Pancreas (tissue), 10 donors: ENCODE results near the gene ISG15. TPM values are rescaled to one million over a fixed set of nuclear protein-coding genes. Genes with fewer than 3 reads are reported as not detected.

Experiments used
- ATAC-seq, 4 donors: fragments of 200-7000 bp; cut with Tn5 transposase; one replicate each; pipeline versions ENCODE4 v1.8.0 to v1.9.1; 2020; ENCODE audit warnings: mild to moderate bottlenecking in 4 of 4, moderate library complexity in 4 of 4
- DNase-seq, 6 donors: peaks; one replicate each; pipeline ENCODE4 v3.0.0-alpha.2; 2020
- FAIRE-seq: peaks from 2 replicates; lab custom pipeline; 2012; peaks lifted over from hg19 to GRCh38; lab: Jason Lieb, UNC
- H3K27ac ChIP-seq, 4 donors: fragments of 200-600 bp; sonication (generic); 1 replicate in 3 of 4; 2 replicates in 1 of 4; pipeline versions ENCODE4 v1.5.0 to v1.8.0; 2020
- H3K27me3 ChIP-seq, 4 donors: fragments of 200-600 bp; one replicate each; pipeline ENCODE4 v1.8.0; 2021
- H3K36me3 ChIP-seq, 3 donors: fragments of 200-600 bp; sonication (generic) in 1 of 3; one replicate each; pipeline versions ENCODE4 v1.5.0 to v1.8.0; 2020 to 2021
- H3K4me1 ChIP-seq, 3 donors: fragments of 200-600 bp; one replicate each; pipeline ENCODE4 v1.8.0; 2021
- H3K4me3 ChIP-seq, 4 donors: fragments of 200-600 bp; sonication (generic) in 2 of 4; one replicate each; pipeline versions ENCODE4 v1.5.0 to v1.8.0; 2020 to 2021
- H3K9me3 ChIP-seq, 4 donors: fragments of 200-600 bp; one replicate each; pipeline ENCODE4 v1.8.0; 2021
- WGBS, 2 donors: extraction: QIAGEN DNeasy Blood & Tissue Kit; methylation state at CpG; one replicate each; pipeline ENCODE4 v1.1.7; 2013; 5-methylcytosine and 5-hydroxymethylcytosine counted together
- intact Hi-C, 3 donors: fragments of 100-400 bp; cut with DNase I; formaldehyde crosslinking; loops; one replicate each; pipeline versions ENCODE4 v1.11.1 to v1.14.2; 2022
- polyA plus RNA-seq, 2 donors: library from polyadenylated mRNA; stranded (reverse); fragments of 200-250 nt; gene quantifications; one replicate each; pipeline ENCODE4 v1.2.3, GENCODE V29; 2013
- total RNA-seq, 6 donors: library from RNA; stranded (reverse); fragmentation: NEBNext Ultra II Directional in 4 of 6; extraction: Animal tissue kit (Norgen Biotek cat#: 25700) in 4 of 6; gene quantifications; one replicate each; pipeline versions ENCODE4 v1.2.1 to v1.2.4, GENCODE V29; 2021 to 2023
- TF ChIP-seq, protein P1 (sequence below), 4 donors: fragments of 200-600 bp; sonication (generic) in 3 of 4; IDR thresholded peaks; one replicate each; pipeline versions ENCODE4 v1.5.0 to v1.8.0; 2021; ENCODE audit warnings: antibody characterized with exemption in 4 of 4
- donor health status: healthy with polysubstance abuse.
- donor health status: DM: no; HTN: no; CAD: no; lungs with moderate emphysema.
- donor health status: DM: no; HTN: no; CAD: no.
- donor health status: control.
- donor health status: control.
- donor health status: Bipolar disorder and iron deficiency.
- donor health status: DM: yes; HTN: yes; CAD: no.
- donor health status: DM: no; HTN: no; CAD: no.
- donor health status: DM: no; HTN: no; CAD: no.
- donor health status: DM: yes; HTN: yes; CAD: no.

ISG15 gene
- total and polyA plus RNA-seq, 8 donors: 4.3 to 45.0 (median 9.2) TPM

DNA sequence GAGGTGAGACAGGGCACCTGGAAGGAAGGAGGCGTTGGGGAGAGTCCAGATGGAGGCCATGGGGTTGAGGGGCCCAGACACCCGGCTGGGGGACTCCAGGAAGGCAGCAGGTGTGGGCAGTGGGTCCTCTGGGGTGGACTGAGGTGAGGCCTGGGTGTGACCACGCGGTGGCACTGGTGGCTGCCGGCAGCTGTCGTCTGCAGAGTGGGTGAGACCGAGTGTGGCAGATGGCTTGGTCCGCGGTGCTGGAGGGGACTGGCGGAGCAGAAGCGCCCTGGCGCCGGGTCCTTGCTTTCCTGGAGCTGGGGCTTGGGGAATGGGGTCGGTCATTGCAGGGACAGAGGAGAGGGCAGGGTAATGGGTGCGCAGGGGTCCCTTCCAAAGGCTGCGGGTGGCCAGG, 19.1 kb downstream of the ISG15 start:
- intact Hi-C loops: loop anchor here in 1 of 3 donors (10.0 kb wide), 2 partner anchors 82 to 262 kb away; partner anchors contain the start of gene C1orf159
- WGBS, 2 donors: 19 to 23% methylated on average over 16 of the region's 16 CpGs
- no peaks in the 10 kb centered on the region for H3K27me3 ChIP-seq
- ATAC-seq (peak; percentile 58 to 84 (median 76)), DNase-seq (peak in 2 of 6 donors; percentile 60 to 70), FAIRE-seq (no peak)
- no peaks in the 10 kb centered on the region for H3K36me3 ChIP-seq
- TF ChIP-seq, protein P1, sequence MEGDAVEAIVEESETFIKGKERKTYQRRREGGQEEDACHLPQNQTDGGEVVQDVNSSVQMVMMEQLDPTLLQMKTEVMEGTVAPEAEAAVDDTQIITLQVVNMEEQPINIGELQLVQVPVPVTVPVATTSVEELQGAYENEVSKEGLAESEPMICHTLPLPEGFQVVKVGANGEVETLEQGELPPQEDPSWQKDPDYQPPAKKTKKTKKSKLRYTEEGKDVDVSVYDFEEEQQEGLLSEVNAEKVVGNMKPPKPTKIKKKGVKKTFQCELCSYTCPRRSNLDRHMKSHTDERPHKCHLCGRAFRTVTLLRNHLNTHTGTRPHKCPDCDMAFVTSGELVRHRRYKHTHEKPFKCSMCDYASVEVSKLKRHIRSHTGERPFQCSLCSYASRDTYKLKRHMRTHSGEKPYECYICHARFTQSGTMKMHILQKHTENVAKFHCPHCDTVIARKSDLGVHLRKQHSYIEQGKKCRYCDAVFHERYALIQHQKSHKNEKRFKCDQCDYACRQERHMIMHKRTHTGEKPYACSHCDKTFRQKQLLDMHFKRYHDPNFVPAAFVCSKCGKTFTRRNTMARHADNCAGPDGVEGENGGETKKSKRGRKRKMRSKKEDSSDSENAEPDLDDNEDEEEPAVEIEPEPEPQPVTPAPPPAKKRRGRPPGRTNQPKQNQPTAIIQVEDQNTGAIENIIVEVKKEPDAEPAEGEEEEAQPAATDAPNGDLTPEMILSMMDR (IDR thresholded peaks at IDR 0.05): no peak
- H3K4me3 ChIP-seq: peak overlapping the region in 2 of 4 donors; percentile 42 to 49
- H3K9me3 ChIP-seq: no peaks in the 10 kb centered on the region
- H3K27ac ChIP-seq: no peak overlapping the region
- H3K4me1 ChIP-seq: peaks cover 0 to 4% (median 0%) of the 10 kb centered on the region in 3 donors

DNA sequence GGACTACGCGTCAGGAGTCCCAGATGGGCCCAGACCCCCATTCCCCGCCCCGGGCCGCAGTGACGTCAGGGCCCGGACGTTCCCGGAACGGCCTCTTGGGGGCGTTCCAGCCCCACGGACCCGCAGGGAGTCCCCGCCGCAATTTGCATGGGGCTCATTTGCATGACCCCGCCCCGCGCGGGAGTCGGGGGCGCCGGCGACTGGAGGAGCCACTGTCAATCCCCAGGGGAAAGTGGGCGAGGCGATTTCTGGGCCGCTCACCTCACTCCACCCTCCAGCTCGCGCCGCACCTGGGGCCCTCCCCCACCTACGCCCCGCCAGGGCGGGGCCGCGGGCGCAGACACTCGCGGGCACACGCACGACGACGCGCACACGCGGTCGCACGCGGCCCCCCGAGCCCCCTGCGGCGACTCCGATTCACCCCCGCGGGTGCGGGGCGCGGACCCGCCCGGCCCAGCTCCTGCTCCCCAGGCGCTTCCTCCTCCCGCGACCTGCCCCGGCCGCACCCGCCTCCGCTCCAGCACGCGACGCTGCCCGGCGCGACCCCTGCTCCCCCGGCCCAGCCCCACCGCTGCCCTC, 19.8 kb downstream of the ISG15 start:
- Histone ChIP-seq H3K9me3 (no peaks in the 10 kb centered on the region), H3K27me3 (no peaks in the 10 kb centered on the region), H3K36me3 (no peaks in the 10 kb centered on the region), H3K4me3 (peak overlapping the region in 3 of 4 donors; percentile 11 to 49 (median 42)), H3K4me1 (peaks cover 0 to 4% (median 0%) of the 10 kb centered on the region in 3 donors), H3K27ac (no peak overlapping the region)
- ATAC-seq (peak; percentile 89 to 96 (median 91)), FAIRE-seq (no peak), DNase-seq (peak; percentile 88 to 94 (median 92))
- 6 to 8% methylated on average over 34 to 73 of the region's 73 CpGs for WGBS, 2 donors
- intact Hi-C loops: loop anchor here in 1 of 3 donors (10.0 kb wide), 2 partner anchors 82 to 262 kb away; partner anchors contain the start of gene C1orf159
- TF ChIP-seq, protein P1 (IDR thresholded peaks at IDR 0.05): peak; percentile 58 to 77 (median 67)

DNA sequence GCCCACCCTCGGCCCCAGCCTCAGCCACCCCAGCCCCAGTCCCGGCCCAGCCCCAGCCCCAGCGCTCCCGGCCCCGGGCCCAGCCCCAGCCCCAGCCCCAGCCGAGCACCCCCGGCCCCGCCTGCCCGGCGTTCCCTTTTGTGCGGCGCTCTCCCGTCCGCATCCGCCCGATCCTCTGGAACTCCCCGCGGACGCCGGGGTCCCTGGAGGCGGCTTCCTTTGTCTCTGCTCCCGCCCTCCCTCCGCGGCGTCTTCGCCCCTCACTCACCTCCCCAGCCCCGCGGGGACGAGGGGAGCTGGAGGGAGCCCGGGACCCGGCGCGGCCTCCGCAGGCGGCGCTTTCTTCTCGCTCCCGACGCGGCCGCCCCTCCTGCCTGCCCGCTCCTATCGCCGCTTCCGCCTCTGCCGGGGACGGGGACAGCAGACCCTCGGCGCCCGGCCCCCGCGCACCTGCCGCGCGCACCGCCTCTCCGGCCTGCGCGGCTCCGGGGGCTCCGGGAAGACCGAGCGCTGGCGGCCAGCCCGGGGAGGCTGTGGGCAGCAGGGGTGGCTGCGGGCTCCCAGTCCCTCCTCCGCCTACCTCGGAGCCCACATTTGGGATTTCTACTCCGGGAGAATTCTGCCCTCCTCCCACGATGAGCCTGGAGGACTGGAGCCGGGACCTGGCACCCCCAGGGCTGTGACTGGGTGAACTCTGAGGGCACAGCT, 20.6 kb downstream of the ISG15 start:
- no peaks in the 10 kb centered on the region for H3K9me3 ChIP-seq
- H3K36me3 ChIP-seq: no peaks in the 10 kb centered on the region
- H3K4me1 ChIP-seq: peaks cover 0 to 4% (median 0%) of the 10 kb centered on the region in 3 donors
- WGBS, 2 donors: 29 to 39% methylated on average over 44 to 71 of the region's 71 CpGs
- no peak overlapping the region for H3K27ac ChIP-seq
- no peak for FAIRE-seq
- no peak for DNase-seq
- peak overlapping the region in 3 of 4 donors; percentile 10 to 49 (median 42) for H3K4me3 ChIP-seq
- ATAC-seq: no peak
- H3K27me3 ChIP-seq: no peaks in the 10 kb centered on the region
- intact Hi-C loops: loop anchor here in 1 of 3 donors (10.0 kb wide), 2 partner anchors 81 to 261 kb away; partner anchors contain the start of gene C1orf159
- TF ChIP-seq, protein P1 (IDR thresholded peaks at IDR 0.05): no peak

DNA sequence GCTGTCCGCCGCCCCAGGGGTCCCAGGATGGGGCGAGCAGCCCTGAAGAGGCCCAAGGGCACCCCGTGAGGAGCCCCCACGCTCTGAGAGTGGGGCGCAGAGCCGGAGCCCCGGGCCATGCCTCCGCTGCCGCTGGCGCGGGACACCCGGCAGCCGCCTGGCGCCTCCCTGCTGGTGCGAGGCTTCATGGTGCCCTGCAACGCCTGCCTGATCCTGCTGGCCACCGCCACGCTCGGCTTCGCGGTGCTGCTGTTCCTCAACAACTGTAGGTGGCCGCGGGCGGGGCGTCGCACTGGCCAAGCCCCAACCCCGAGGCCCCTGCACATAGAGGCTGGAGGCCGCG, 21.1 kb downstream of the ISG15 start:
- FAIRE-seq: no peak
- Histone ChIP-seq H3K36me3 (no peaks in the 10 kb centered on the region), H3K9me3 (no peaks in the 10 kb centered on the region), H3K4me3 (peak overlapping the region in 1 of 4 donors; percentile 49), H3K27me3 (no peaks in the 10 kb centered on the region), H3K4me1 (peaks cover 0 to 4% (median 0%) of the 10 kb centered on the region in 3 donors), H3K27ac (no peak overlapping the region)
- 83 to 88% methylated on average over 30 of the region's 30 CpGs for WGBS, 2 donors
- DNase-seq: no peak
- ATAC-seq: no peak
- intact Hi-C loops: loop anchor here in 1 of 3 donors (10.0 kb wide), 2 partner anchors 80 to 260 kb away; partner anchors contain the start of gene C1orf159
- TF ChIP-seq, protein P1 (IDR thresholded peaks at IDR 0.05): no peak
